GM12875 (cell line): ENCODE measurements around the gene C3.

Experiments
- H3K4me3 ChIP-seq: one replicate; pipeline ENCODE4 v1.5.1; 2011; ENCODE audit warnings: low read depth, low read length, control low read depth
- TF ChIP-seq, protein P1 (sequence below): IDR thresholded peaks from 2 replicates; pipeline ENCODE4 v1.5.1; 2011; ENCODE audit warnings: low read depth, mild to moderate bottlenecking, control low read depth, inconsistent platforms, low read length, moderate library complexity, borderline replicate concordance; ENCODE audit not compliant: insufficient read depth

Gene C3

DNA sequence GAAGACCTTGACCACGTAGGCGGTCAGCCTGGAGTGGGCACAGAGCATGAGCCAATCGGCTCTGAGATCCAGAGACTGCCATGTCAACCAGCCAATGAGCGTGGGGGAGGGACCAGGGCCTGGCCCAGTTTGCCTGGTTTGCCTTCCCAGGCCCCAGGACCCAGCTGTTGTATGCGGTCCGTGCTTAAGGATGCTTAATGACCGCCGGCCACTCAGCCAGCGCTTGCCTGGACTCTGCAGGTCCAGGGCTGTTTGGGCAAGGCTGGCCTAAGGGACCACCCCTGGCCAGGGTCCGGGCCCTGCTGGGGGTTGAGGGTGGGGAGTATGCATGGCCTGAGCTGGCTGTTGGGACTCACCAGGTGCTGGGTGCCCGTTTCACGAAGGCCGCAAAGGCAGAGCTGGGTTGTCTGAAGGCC, 27.4 kb downstream of the C3 start:
- TF ChIP-seq, protein P1, sequence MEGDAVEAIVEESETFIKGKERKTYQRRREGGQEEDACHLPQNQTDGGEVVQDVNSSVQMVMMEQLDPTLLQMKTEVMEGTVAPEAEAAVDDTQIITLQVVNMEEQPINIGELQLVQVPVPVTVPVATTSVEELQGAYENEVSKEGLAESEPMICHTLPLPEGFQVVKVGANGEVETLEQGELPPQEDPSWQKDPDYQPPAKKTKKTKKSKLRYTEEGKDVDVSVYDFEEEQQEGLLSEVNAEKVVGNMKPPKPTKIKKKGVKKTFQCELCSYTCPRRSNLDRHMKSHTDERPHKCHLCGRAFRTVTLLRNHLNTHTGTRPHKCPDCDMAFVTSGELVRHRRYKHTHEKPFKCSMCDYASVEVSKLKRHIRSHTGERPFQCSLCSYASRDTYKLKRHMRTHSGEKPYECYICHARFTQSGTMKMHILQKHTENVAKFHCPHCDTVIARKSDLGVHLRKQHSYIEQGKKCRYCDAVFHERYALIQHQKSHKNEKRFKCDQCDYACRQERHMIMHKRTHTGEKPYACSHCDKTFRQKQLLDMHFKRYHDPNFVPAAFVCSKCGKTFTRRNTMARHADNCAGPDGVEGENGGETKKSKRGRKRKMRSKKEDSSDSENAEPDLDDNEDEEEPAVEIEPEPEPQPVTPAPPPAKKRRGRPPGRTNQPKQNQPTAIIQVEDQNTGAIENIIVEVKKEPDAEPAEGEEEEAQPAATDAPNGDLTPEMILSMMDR, result no peak
- H3K4me3 ChIP-seq, result no peak overlapping the region

DNA sequence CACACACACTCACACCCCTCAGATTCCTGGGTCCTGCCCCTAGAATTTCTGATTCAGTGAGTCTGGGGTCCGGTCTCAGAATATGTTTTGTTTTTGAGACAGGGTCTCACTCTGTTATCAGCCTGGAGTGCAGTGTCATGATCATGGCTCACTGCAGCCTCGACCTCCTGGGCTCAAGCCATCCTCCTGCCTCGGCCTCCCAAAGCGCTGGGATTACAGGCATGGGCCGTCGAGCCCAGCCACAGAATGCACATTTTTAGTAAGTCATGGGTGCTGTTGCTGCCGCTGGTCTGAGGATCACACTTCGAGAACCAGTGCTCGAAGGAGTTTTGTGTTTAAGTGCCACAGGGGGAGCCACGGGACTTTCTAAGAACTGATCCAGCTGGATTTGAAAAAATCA, 28.4 kb downstream of the C3 start:
- no peak overlapping the region for H3K4me3 ChIP-seq
- TF ChIP-seq, protein P1, result no peak

DNA sequence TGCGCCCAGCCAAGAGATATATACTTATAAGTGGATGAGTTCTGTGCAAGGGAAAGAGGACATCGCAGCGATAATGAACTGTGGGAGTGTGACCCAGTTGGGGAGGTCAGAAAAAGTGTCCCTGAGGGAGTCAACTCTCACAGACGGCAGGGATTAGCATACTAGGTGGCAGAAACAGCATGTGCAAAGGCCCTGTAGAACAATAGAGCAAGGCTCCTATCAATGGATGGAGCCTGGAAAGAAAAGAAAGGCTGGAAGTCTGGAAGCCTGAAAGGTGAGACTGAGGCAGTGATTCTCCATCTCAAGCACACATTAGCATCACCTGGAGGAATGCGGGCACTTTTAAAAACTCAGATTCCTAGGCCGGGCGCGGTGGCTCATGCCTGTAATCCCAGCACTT, 29.1 kb downstream of the C3 start:
- TF ChIP-seq, protein P1, result no peak

DNA sequence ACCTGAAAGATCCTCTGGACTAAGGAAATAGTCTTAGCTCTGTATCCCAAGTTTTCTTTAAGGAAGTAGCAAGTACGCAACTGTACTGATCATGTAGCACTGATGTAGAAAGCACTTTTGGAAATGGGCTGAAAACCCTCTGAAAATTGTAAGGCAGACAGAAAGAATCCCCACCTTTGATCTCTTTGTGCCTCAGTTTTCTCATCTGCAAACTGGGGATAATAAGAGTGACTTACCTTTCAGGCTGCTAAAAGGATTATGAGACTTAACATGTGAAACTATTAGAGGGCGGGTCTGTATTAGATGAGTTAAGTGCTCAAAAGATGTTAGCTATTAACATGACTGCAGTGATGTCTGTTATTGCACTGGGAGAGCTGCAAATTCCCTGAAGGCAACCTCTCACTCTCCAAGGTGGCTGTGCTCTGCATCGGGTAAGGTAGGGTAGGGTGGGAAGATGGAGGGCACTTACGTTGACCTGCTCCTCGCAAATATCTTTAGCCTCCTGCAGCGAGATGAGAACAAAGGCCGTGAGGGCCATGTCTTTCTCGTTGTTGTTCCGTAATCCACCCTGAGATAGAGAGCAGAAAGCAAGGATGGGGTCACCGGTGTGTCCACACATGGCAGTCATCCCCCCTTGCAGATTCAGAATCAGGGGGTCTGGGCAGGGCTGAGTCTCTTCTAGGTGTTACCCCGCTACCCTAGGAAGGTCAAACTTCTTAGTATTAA, 30.1 kb downstream of the C3 start:
- no peak overlapping the region for H3K4me3 ChIP-seq
- TF ChIP-seq, protein P1, result no peak

More for the DNA sequence above, 29.1 kb downstream of the C3 start:
- no peak overlapping the region for H3K4me3 ChIP-seq

DNA sequence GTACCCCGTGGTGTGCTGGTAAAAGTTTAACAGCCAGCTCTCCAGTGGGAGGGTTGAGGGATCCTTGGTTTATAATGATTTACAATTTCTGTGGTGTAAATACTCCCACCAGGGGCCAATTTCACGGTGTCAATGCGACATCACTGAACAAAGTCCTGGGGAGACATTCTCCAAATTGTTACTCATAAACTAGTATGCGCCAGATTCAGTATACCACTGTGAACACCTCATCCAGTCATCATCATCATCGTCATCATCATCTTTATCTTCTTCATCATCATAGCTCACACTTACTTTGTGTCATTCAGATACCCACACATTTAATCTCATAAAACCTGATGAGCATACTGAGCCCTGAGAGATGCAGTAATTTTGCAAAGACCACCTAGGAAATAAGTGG, 33.3 kb downstream of the C3 start:
- TF ChIP-seq, protein P1, result no peak
- no peak overlapping the region for H3K4me3 ChIP-seq

DNA sequence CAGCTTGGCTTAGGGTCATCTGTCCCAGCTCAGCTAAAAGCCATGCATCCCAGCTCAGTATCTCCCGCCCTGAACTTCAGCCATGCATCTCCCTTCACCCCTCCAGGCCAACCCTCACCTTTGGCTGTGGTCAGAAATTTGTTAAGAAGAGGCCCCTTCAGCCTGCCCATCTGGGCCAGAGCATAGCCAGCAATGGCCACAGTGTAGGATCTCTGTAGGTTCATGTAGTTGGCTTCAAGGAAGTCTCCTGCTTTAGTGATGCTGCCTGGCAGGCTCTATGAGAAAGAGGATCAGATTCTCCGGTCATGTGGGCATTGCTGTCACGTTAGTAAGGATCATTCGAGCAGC, 33.8 kb downstream of the C3 start:
- TF ChIP-seq, protein P1, result no peak
- no peak overlapping the region for H3K4me3 ChIP-seq

DNA sequence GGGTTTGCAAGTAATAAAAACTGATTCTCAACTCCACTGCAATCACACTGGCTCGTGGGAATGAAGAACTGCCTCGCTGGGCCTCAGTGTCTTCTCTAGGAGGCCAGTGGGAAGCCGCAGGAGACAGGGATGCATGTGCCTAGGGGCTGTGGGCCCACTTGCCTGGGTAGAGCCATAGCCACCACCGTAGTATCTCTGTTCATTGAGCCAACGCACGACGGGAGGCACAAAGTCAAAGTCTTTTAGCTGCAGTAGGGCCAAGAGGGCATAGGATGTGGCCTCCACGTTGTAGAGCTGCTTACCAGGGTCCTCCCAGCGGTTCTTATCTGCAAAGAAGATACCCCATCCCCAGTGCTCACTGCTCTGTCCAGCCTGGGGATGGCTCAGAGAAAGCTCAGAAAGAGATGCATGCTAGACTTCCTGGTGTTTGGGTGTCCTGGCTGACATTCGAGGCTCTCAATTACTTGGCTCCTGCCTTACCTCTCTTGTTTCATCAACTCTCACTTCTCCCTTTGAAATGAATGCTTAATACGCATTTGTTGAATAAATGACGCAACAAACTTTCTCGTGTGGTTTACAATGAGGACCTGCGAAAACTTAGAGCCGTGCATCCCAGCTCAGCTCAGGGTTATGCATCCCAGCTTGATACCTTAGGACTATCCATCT, 34.4 kb downstream of the C3 start:
- no peak overlapping the region for H3K4me3 ChIP-seq
- TF ChIP-seq, protein P1, result no peak
